Peyer's patch (tissue), 4 donors: ENCODE results near the gene TRIM69. TPM values are rescaled to one million over a fixed set of nuclear protein-coding genes. Genes with fewer than 3 reads are reported as not detected.

Experiments
- DNase-seq, 3 donors: peaks; one replicate each; pipeline ENCODE4 v3.0.0-alpha.2; 2017 to 2019
- H3K27ac ChIP-seq, 4 donors: fragments of 200-600 bp; sonication (generic); one replicate each; pipeline ENCODE4 v1.5.1; 2016 to 2019
- H3K27me3 ChIP-seq, 2 donors: fragments of 200-600 bp; sonication (generic); one replicate each; pipeline ENCODE4 v1.5.1; 2019
- H3K36me3 ChIP-seq, 3 donors: fragments of 200-600 bp; sonication (generic); one replicate each; pipeline ENCODE4 v1.5.1; 2016 to 2019
- H3K4me1 ChIP-seq, 4 donors: fragments of 200-600 bp; sonication (generic); one replicate each; pipeline ENCODE4 v1.5.1; 2016 to 2019
- H3K4me3 ChIP-seq, 4 donors: fragments of 200-600 bp; sonication (generic); 1 replicate in 3 of 4; 2 replicates in 1 of 4; pipeline ENCODE4 v1.5.1; 2016 to 2019; ENCODE audit warnings: mild to moderate bottlenecking in 1 of 4
- H3K9me3 ChIP-seq, 4 donors: fragments of 200-600 bp; sonication (generic); one replicate each; pipeline ENCODE4 v1.5.1; 2016 to 2019; ENCODE audit warnings: mild to moderate bottlenecking in 1 of 4
- POLR2A ChIP-seq, 2 donors: fragments of 450-650 bp; IDR thresholded peaks; one replicate each; pipeline ENCODE4 v1.5.1; 2017; ENCODE audit warnings: antibody characterized with exemption in 2 of 2, mild to moderate bottlenecking in 2 of 2, moderate library complexity in 2 of 2
- total RNA-seq, 4 donors: library from RNA; depleted of rRNA; stranded (reverse); fragments of >200 nt; gene quantifications; one replicate each; pipeline ENCODE4 v1.1.0, GENCODE V29; 2016
- TF ChIP-seq, protein P1 (sequence below), 6 experiments: fragments of 450-650 bp in 4 of 6; fragments of 200-600 bp in 2 of 6; sonication (generic) in 1 of 6; IDR thresholded peaks; one replicate each; pipeline ENCODE4 v1.5.1; 2017 to 2019; ENCODE audit warnings: antibody characterized with exemption in 6 of 6, mild to moderate bottlenecking in 3 of 6, moderate library complexity in 1 of 6

TRIM69 gene
- total RNA-seq, 4 donors from 2014 or later, result 6.7 to 11.7 (median 8.9) TPM

GRCh38 chr15:44715142-44715796 lies 21.1 kb upstream of the TRIM69 start:
- Histone ChIP-seq H3K36me3 (peaks cover 0 to 49% (median 0%) of the 10 kb centered on the region in 3 donors), H3K27ac (peak overlapping the region in 2 of 4 donors; percentile 25 to 98), H3K4me1 (peaks cover 0 to 35% (median 14%) of the 10 kb centered on the region in 4 donors), H3K27me3 (no peaks in the 10 kb centered on the region), H3K4me3 (peak overlapping the region in 3 of 4 donors; percentile 14 to 77 (median 74)), H3K9me3 (no peaks in the 10 kb centered on the region)
- peak in 1 of 3 donors; percentile 54 for DNase-seq
- TF ChIP-seq POLR2A (IDR thresholded peaks at IDR 0.05), result no peak
- TF ChIP-seq, protein P1, sequence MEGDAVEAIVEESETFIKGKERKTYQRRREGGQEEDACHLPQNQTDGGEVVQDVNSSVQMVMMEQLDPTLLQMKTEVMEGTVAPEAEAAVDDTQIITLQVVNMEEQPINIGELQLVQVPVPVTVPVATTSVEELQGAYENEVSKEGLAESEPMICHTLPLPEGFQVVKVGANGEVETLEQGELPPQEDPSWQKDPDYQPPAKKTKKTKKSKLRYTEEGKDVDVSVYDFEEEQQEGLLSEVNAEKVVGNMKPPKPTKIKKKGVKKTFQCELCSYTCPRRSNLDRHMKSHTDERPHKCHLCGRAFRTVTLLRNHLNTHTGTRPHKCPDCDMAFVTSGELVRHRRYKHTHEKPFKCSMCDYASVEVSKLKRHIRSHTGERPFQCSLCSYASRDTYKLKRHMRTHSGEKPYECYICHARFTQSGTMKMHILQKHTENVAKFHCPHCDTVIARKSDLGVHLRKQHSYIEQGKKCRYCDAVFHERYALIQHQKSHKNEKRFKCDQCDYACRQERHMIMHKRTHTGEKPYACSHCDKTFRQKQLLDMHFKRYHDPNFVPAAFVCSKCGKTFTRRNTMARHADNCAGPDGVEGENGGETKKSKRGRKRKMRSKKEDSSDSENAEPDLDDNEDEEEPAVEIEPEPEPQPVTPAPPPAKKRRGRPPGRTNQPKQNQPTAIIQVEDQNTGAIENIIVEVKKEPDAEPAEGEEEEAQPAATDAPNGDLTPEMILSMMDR (IDR thresholded peaks at IDR 0.05), result no peak

DNA sequence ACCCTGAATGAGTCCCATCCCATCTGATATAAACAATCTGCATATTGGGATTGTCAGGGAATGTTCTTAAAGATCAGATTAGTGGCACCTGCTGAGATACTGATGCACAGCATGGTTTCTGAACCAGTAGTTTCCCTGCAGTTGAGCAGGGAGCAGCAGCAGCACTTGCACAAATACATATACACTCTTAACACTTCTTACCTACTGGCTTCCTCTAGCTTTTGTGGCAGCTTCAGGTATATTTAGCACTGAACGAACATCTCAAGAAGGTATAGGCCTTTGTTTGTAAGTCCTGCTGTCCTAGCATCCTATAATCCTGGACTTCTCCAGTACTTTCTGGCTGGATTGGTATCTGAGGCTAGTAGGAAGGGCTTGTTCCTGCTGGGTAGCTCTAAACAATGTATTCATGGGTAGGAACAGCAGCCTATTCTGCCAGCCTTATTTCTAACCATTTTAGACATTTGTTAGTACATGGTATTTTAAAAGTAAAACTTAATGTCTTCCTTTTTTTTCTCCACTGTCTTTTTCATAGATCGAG lies 20.5 kb upstream of the TRIM69 start:
- TF ChIP-seq, protein P1 (IDR thresholded peaks at IDR 0.05), result no peak
- TF ChIP-seq POLR2A (IDR thresholded peaks at IDR 0.05), result no peak
- Histone ChIP-seq H3K9me3 (no peaks in the 10 kb centered on the region), H3K4me1 (peaks cover 0 to 35% (median 14%) of the 10 kb centered on the region in 4 donors), H3K36me3 (peaks cover 0 to 49% (median 0%) of the 10 kb centered on the region in 3 donors), H3K4me3 (peak overlapping the region in 2 of 4 donors; percentile 74 to 77), H3K27me3 (no peaks in the 10 kb centered on the region), H3K27ac (peak overlapping the region in 1 of 4 donors; percentile 98)
- no peak for DNase-seq

DNA sequence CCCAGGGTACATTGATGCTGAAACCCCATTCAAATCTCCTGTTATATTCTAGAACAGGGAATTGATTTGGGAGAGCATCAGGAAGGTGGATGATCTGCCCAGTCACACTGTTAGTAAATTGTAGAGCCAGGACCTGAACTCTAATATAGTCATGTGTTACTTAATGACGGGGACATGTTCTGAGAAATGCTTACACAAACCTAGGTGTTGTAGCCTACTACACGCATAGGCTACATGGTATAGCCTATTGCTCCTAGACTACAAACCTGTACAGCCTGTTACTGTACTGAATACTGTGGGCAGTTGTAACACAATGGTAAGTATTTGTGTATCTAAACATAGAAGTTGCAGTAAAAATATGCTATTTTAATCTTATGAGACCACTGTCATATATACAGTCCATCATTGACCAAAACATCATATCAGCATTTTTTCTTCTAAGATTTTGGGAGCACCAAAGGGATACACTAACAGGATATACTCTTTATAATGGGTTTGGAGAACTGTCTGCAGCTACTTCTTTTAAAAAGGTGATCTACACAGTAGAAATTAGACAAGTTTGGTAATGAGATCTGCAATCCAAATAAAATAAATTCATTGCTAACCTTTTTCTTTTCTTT lies 19.2 kb upstream of the TRIM69 start:
- Histone ChIP-seq H3K4me3 (no peak overlapping the region), H3K27ac (peak overlapping the region in 1 of 4 donors; percentile 29), H3K9me3 (no peaks in the 10 kb centered on the region), H3K36me3 (peaks cover 0 to 49% (median 0%) of the 10 kb centered on the region in 3 donors), H3K4me1 (peaks cover 0 to 35% (median 14%) of the 10 kb centered on the region in 4 donors), H3K27me3 (no peaks in the 10 kb centered on the region)
- TF ChIP-seq, protein P1 (IDR thresholded peaks at IDR 0.05), result no peak
- no peak for TF ChIP-seq POLR2A (IDR thresholded peaks at IDR 0.05)
- DNase-seq, result no peak

- Histone ChIP-seq H3K36me3 (peaks cover 0 to 49% (median 0%) of the 10 kb centered on the region in 3 donors), H3K9me3 (no peaks in the 10 kb centered on the region), H3K27me3 (no peaks in the 10 kb centered on the region), H3K4me3 (no peak overlapping the region), H3K4me1 (peaks cover 0 to 35% (median 14%) of the 10 kb centered on the region in 4 donors), H3K27ac (peak overlapping the region in 2 of 4 donors; percentile 1 to 69)
- no peak for DNase-seq
- TF ChIP-seq, protein P1 (IDR thresholded peaks at IDR 0.05), result no peak
- no peak for TF ChIP-seq POLR2A (IDR thresholded peaks at IDR 0.05)
Observed at GRCh38 chr15:44718180-44718926, 18.0 kb upstream of the TRIM69 start.

DNA sequence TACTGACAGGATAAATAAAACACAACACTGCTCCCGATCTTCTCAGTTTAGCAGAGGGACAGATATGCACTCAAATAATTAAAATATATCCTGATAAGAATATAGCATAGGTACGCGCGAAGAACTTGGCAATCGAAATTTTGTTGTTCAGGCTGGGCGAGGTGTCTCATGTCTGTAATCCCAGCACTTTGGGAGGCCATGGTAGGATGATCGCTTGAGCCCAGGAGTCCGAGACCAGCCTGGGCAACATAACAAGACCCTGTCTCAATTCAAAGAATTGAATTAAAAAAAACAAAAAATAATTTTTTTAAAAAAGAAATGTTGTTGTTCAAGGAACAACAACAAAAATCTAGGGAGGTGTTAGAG lies 17.4 kb upstream of the TRIM69 start:
- Histone ChIP-seq H3K27ac (peak overlapping the region in 2 of 4 donors; percentile 26 to 69), H3K4me3 (no peak overlapping the region), H3K27me3 (no peaks in the 10 kb centered on the region), H3K4me1 (peaks cover 0 to 31% (median 14%) of the 10 kb centered on the region in 4 donors), H3K9me3 (no peaks in the 10 kb centered on the region), H3K36me3 (peaks cover 0 to 49% (median 0%) of the 10 kb centered on the region in 3 donors)
- no peak for DNase-seq
- TF ChIP-seq, protein P1 (IDR thresholded peaks at IDR 0.05), result no peak
- TF ChIP-seq POLR2A (IDR thresholded peaks at IDR 0.05), result no peak
